ENCODE results near the gene SPINK4. TPM values are rescaled to one million over a fixed set of nuclear protein-coding genes. Genes with fewer than 3 reads are reported as not detected.
A peak's percentile ranks its signal among the peaks of the same experiment; 100 is the strongest.

Gene SPINK4
- total and polyA plus RNA-seq, 4 donors, result not detected

GRCh38 chr9:33290247-33291030, 50.5 kb downstream of the SPINK4 start, which contains the start of gene NFX1:
Gene NFX1 (plus strand): TSS chr9:33290516. CDS start chr9:33290573, 57 bp downstream.
- peak; percentile 99 to 100 (median 99) for DNase-seq
- H3K4me1 ChIP-seq (ENCODE audit: control insufficient read depth in 5 of 5, insufficient read depth in 5 of 5, low read length in 5 of 5), result peaks cover 0 to 20% (median 5%) of the 10 kb centered on the region in 5 donors
- no peak for TF ChIP-seq CTCF (IDR thresholded peaks at IDR 0.05; ENCODE audit: control extremely low read depth, extremely low read depth)
- peaks cover 2 to 9% (median 8%) of the 10 kb centered on the region in 4 donors for H3K36me3 ChIP-seq (ENCODE audit: control insufficient read depth in 4 of 4, insufficient read depth in 4 of 4, low read length in 4 of 4)
- peak within 1 kb of the TSS; percentile 96 to 100 for H3K27ac ChIP-seq (ENCODE audit: low read depth in 1 of 2, low read length in 1 of 2)
- ATAC-seq (ENCODE audit: insufficient read depth, low FRiP score), result peak; percentile 92
- H3K4me3 ChIP-seq, result peak within 1 kb of the TSS; percentile 98
- no peaks in the 10 kb centered on the region for H3K9me3 ChIP-seq (ENCODE audit: control insufficient read depth in 4 of 4, insufficient read depth in 3 of 4, low read length in 3 of 4)
- peak within 1 kb of the TSS; percentile 96 to 97 for H3K9ac ChIP-seq (ENCODE audit: insufficient read depth in 1 of 2, low read length in 2 of 2)
- WGBS, 2 donors, result 0 to 1% methylated on average over 63 of the region's 63 CpGs
- H3K27me3 ChIP-seq (ENCODE audit: control insufficient read depth in 3 of 3, insufficient read depth in 3 of 3, low read length in 2 of 3), result no peaks in the 10 kb centered on the region

- no peak for TF ChIP-seq CTCF (IDR thresholded peaks at IDR 0.05; ENCODE audit: control extremely low read depth, extremely low read depth)
- Histone ChIP-seq H3K4me1 (ENCODE audit: control insufficient read depth in 5 of 5, insufficient read depth in 5 of 5, low read length in 5 of 5) (peaks cover 0 to 20% (median 5%) of the 10 kb centered on the region in 5 donors), H3K27me3 (ENCODE audit: control insufficient read depth in 3 of 3, insufficient read depth in 3 of 3, low read length in 2 of 3) (no peaks in the 10 kb centered on the region), H3K36me3 (ENCODE audit: control insufficient read depth in 4 of 4, insufficient read depth in 4 of 4, low read length in 4 of 4) (peaks cover 2 to 13% (median 10%) of the 10 kb centered on the region in 4 donors), H3K9me3 (ENCODE audit: control insufficient read depth in 4 of 4, insufficient read depth in 3 of 4, low read length in 3 of 4) (no peaks in the 10 kb centered on the region), H3K9ac (ENCODE audit: insufficient read depth in 1 of 2, low read length in 2 of 2) (peak overlapping the region; percentile 79 to 93), H3K27ac (ENCODE audit: low read depth in 1 of 2, low read length in 1 of 2) (peak overlapping the region; percentile 88 to 100), H3K4me3 (peak overlapping the region; percentile 98)
- ATAC-seq (ENCODE audit: insufficient read depth, low FRiP score) (no peak), DNase-seq (peak in 1 of 3 donors; percentile 57)
- WGBS, 2 donors, result 14 to 18% methylated on average over 7 of the region's 7 CpGs
Observed at GRCh38 chr9:33291031-33291397, 51.0 kb downstream of the SPINK4 start.

- WGBS, 2 donors, result 84 to 89% methylated on average over 5 of the region's 5 CpGs
- Histone ChIP-seq H3K36me3 (ENCODE audit: control insufficient read depth in 4 of 4, insufficient read depth in 4 of 4, low read length in 4 of 4) (peaks cover 2 to 20% (median 15%) of the 10 kb centered on the region in 4 donors), H3K27me3 (ENCODE audit: control insufficient read depth in 3 of 3, insufficient read depth in 3 of 3, low read length in 2 of 3) (no peaks in the 10 kb centered on the region), H3K9ac (ENCODE audit: insufficient read depth in 1 of 2, low read length in 2 of 2) (no peak overlapping the region), H3K27ac (ENCODE audit: low read depth in 1 of 2, low read length in 1 of 2) (peak overlapping the region in 1 of 2 donors; percentile 88), H3K4me1 (ENCODE audit: control insufficient read depth in 5 of 5, insufficient read depth in 5 of 5, low read length in 5 of 5) (peaks cover 5 to 22% (median 6%) of the 10 kb centered on the region in 5 donors), H3K4me3 (no peak overlapping the region), H3K9me3 (ENCODE audit: control insufficient read depth in 4 of 4, insufficient read depth in 3 of 4, low read length in 3 of 4) (no peaks in the 10 kb centered on the region)
- DNase-seq (no peak), ATAC-seq (ENCODE audit: insufficient read depth, low FRiP score) (no peak)
- no peak for TF ChIP-seq CTCF (IDR thresholded peaks at IDR 0.05; ENCODE audit: control extremely low read depth, extremely low read depth)
Observed at GRCh38 chr9:33291901-33292300, 51.9 kb downstream of the SPINK4 start.

Data from lung (tissue), 12 donors.